GM10847 (cell line): ENCODE measurements around the gene MACF1.

ENCODE experiments used
- POLR2A ChIP-seq: IDR thresholded peaks from 2 replicates; pipeline ENCODE4 v1.6.1; 2011; ENCODE audit not compliant: insufficient read length; ENCODE audit errors: extremely low read depth

The MACF1 gene

DNA sequence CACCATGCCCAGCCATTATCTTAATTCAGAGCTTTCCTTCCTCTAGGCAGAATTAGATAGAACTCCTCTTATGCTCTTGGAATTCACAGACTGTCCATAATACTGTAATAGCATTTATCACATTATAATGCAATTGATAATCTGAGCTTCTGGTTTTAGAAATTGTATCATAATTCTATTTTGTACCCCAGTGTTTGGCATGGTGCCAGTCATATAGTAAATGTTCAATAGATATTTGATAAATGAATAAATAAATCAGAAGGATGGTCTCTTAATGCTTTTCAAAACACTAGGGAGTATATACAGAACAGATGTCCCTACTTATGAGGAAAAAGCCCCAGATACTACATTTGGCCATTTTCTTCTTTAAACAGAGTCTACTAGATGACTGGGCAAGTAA lies 167.6 kb downstream of the MACF1 start:
- TF ChIP-seq POLR2A = no peak

DNA sequence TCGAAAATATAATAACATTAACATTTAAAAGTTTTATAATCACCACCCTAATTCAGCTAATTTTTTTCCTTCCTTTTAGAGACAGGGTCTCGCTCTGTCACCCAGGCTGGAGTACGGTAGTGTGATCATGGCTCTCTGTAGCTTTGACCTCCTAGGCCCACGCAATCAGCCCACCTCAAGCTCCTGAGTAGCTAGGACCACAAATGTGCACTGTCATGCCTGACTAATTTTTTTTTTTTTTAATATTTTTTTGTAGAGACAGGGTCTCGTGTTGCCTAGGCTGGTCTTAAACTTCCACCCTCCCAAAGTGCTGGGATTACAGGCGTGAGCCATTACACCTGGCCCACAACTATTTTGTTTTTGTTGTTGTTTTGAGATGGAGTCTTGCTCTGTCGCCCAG lies 172.2 kb downstream of the MACF1 start:
- TF ChIP-seq POLR2A = no peak

DNA sequence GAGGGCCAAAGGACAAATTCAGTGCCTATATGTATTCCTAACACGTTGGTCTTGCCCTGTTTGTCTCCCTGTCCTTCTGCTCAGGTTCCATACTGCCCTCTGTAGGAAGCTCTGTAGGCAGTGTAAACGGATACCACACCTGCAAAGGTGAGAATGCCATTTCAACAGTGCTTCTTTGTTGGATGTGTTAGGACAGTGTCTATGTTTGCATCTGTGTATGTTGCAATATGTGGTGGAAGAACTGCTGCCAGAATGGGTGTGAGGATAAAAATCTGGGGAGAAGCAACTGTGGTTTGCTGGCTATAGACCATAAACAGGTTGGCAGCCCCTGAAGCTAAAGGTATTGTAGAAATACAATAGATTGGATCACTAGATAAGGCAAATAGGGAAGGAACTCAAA lies 173.9 kb downstream of the MACF1 start:
- TF ChIP-seq POLR2A = no peak

GRCh38 chr1:39379187-39379586 lies 174.7 kb downstream of the MACF1 start:
- TF ChIP-seq POLR2A = no peak

GRCh38 chr1:39380036-39380435 lies 175.5 kb downstream of the MACF1 start:
- no peak for TF ChIP-seq POLR2A

GRCh38 chr1:39381839-39382238 lies 177.3 kb downstream of the MACF1 start:
- TF ChIP-seq POLR2A = no peak

- TF ChIP-seq POLR2A = no peak
Measured at GRCh38 chr1:39384305-39384704, 179.8 kb downstream of the MACF1 start.

- no peak for TF ChIP-seq POLR2A
Measured at GRCh38 chr1:39385067-39385988, 180.8 kb downstream of the MACF1 start.

- no peak for TF ChIP-seq POLR2A
Measured at GRCh38 chr1:39386997-39387396, 182.5 kb downstream of the MACF1 start.

DNA sequence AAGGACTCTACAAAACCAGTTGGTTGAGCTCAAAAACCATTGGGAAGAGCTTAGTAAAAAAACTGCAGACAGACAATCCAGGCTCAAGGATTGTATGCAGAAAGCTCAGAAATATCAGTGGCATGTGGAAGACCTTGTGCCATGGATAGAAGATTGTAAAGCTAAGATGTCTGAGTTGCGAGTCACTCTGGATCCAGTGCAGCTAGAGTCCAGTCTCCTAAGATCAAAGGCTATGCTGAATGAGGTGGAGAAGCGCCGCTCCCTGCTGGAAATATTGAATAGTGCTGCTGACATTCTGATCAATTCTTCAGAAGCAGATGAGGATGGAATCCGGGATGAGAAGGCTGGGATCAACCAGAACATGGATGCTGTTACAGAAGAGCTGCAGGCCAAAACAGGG lies 183.0 kb downstream of the MACF1 start:
- TF ChIP-seq POLR2A = no peak

DNA sequence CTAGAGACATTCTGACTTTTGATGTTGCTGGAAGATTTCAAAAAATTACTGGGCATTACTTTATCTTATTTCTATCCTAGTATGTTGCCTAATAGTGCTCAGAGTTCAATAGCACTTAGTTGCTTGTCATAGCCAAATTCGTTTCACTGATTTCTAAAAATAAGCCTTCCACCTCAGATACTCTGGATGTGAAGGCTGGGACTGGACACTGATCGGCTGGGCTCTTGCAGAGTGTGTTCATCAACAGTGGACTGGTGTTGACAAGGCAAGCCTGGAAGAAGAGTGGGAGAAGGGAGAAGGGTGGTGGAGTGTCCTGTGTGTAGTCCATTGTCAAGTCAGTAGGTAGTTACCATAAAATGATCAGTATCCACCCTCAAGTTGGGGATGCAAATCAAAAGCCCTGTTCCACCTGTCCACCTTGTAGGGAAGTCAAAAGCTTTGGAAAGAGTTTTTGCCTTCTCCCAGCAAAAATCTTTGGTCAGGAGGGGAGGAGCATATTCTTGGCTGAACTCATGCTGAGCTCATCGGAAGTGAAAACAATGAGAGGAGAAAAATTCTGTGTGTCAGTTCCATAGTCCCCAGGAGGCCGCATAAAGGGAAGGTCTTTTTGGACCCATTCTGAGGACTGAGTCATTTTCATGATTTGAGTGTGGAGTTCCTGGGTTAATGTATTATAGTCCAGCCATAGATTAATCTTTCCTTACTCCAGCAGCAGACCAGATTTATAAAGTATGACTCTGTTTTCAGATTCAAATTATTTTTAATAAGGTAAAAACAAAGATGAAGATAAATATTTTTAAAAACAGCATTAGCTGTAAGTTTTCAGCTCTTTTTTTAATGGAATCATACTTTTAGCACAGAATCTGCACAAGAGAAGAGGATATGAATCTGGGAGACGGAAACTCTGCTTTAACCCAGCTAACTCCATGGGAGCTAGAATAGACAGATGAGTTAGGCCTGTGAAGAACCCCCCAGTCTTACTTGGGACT lies 187.5 kb downstream of the MACF1 start:
- TF ChIP-seq POLR2A = no peak

- TF ChIP-seq POLR2A = no peak
Measured at GRCh38 chr1:39392851-39393573, 188.5 kb downstream of the MACF1 start.

GRCh38 chr1:39393645-39394044 lies 189.2 kb downstream of the MACF1 start:
- TF ChIP-seq POLR2A = no peak

DNA sequence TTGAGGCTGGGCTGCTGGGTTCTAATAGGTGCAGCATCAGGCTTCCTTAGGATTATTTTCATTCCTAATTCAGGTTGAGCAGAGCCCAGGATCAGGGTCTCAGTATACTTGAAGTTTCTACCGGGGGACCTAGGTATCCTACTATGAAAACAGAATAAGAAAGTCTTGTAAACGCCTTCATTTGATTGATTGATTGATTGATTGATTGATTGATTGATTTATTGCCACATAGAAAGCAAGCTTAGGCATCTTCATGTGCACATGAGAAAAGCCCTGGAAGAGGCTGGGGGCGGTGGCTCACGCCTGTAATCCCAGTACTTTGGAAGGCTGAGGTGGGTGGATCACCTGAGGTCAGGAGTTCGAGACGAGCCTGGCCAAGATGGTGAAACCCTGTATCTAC lies 189.6 kb downstream of the MACF1 start:
- TF ChIP-seq POLR2A = no peak

DNA sequence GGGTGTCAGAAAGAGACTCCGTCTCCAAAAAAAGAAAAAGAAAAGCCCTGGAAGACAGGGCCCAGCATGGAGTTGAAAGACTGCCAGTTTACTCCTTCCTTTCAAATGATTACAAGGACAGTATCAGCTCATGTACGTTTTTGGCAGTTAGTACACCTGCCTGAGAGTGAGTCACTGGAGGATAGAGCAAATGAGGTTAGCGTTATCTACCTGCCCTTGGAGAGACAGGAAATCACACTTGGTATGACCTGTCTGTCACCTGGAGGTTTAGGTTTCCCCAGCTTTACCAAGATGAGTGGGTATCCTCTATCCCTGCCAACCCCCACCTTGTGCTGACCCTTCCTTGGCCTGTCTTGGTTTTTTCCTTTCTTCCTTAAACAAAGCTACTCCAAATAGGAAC lies 190.1 kb downstream of the MACF1 start:
- no peak for TF ChIP-seq POLR2A

GRCh38 chr1:39395357-39395831 lies 190.9 kb downstream of the MACF1 start:
- TF ChIP-seq POLR2A = no peak

GRCh38 chr1:39396671-39397070 lies 192.2 kb downstream of the MACF1 start:
- no peak for TF ChIP-seq POLR2A
